NOMO-1 treated with DMSO at 0.1 percent for 48 hours (cell line): Measurements from ENCODE around the gene TUBB1.

Experiments
- DNase-seq: peaks from one replicate; lab custom pipeline; 2025; ENCODE audit not compliant: unreplicated experiment; lab: John Stamatoyannopoulos, UW

TUBB1 gene

DNA sequence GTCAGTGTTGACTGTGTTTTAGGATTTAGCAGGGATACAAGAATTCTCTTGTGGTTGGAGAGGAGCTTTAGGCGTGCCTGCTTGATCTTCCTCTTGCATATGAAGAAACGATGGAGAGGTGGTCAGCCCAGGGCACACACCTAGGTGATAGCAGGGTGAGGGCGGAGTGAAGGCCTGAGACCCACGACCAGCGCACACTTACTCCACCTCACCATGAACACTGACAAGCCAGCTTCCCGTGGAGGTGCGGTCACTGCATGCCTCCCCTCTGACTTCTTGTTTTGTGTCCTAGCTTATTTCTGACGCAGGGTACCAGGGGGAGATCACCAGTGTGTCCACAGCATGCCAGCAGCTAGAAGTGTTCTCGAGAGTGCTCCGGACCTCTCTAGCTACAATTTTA, 30.0 kb upstream of the TUBB1 start:
- no peak for DNase-seq

DNA sequence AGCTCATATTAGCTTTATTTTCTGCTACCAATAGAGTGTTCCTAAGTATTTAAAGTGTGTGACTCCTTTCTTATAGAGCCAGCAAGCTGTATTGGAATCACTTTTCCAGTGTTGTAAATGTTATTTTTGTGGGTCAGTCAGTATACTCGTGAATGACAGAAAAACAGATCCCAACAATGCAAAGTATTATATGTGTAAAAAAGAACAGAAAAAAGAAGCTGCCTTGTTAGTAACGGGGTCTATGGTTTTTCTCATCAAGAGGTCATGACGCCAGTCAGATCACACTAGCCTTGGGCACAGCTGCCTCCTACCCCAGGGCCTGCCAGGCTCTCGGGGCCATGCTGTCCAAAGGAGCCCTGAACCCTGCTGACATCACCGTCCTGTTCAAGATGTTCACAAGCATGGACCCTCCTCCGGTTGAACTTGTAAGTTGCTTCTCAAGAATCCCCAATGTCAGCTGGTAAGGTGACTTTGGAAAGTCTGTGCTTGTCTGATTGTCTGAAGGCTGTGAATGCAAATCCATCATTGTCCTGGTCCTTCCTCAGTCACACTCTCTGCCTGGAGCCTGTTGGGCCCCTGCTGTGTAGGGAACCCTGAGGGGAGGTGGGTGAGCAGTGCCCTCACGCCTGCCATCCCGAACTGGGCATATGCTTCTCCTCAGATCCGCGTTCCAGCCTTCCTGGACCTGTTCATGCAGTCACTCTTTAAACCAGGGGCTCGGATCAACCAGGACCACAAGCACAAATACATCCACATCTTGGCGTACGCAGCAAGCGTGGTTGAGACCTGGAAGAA, 28.4 kb upstream of the TUBB1 start:
- no peak for DNase-seq

DNA sequence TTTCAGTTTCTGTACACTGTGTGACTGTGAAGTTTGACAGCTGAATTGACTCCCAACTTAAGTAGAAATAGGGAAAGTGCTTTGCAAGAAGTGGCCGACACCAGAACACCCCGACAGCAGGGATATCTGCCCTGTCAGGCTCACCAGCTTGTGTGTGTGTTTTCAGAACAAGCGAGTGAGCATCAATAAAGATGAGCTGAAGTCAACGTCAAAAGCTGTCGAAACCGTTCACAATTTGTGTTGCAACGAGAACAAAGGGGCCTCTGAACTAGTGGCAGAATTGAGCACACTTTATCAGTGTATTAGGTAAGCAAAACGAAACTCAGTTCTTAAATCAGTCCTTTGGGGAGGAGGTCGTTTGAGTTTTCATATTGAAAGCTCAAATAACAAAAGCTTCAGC, 27.5 kb upstream of the TUBB1 start:
- DNase-seq = peak; percentile 3

DNA sequence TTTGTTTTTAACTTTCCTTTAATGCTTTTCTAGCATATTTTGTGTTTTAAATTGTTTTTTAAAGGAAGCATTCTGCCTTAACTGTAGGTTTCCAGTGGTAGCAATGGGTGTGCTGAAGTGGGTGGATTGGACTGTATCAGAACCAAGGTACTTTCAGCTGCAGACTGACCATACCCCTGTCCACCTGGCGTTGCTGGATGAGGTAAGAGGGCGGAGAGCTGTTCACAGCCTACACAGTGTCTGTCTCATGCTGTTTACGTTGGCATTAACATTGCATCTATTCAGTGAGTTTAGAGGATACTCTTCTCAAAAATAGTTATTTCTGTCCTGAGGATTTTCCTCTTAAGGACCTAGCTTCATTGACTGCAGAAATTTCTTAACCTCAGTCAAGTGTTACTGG, 26.3 kb upstream of the TUBB1 start:
- no peak for DNase-seq

DNA sequence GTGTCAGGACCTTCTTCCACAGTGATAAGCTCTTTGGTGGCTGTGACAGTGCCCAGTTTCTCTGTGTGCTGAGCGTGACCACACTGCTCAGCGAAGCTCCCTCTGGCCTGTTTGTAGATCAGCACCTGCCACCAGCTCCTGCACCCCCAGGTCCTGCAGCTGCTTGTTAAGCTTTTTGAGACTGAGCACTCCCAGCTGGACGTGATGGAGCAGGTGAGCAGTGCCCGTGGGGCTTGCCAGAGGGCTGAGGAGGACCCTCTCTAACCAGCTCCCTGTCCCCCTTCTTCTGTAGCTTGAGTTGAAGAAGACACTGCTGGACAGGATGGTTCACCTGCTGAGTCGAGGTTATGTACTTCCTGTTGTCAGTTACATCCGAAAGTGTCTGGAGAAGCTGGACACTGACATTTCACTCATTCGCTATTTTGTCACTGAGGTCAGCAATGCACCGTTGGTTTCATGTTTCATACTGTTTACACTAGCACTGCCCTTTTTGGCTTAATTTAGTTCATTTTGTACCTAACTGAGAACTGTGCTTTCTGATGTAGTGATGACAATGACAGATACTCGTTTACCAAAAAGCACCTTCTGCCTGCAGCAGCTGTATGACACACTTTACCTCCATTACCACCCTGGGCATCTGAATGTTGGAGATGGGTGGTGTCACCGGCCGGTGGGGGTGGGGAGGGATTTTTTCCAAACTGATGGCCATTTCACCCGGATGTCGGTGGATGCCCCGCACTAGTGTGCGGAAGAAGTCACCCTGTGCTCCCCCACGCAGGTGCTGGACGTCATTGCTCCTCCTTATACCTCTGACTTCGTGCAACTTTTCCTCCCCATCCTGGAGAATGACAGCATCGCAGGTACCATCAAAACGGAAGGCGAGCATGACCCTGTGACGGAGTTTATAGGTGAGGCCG, 25.6 kb upstream of the TUBB1 start:
- no peak for DNase-seq

DNA sequence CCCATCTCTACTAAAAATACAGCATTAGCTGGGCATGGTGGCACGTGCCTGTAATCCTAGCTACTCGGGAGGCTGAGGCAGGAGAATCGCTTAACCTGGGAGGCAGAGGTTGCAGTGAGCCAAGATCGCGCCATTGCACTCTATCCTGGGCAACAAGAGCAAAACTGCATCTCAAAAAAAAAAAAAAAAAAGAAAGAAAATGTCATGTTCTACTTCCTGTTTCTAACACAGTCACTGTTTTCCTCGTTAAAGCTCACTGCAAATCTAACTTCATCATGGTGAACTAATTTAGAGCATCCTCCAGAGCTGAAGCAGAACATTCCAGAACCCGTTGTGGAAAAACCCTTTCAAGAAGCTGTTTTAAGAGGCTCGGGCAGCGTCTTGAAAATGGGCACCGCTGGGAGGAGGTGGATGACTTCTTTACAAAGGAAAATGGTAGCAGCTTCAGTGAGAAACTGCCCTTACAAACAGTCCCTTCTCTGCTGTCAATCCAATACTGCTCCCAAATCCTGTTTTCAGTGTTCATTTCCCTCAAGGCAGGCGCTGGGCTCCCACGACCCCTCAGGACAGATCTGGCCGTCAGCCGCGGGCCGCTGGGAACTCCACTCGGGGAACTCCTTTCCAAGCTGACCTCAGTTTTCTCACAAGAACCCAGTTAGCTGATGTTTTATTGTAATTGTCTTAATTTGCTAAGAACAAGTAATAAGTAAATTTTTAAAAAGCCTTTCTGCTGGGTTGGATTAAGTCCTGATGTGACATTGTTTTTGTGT, 24.7 kb upstream of the TUBB1 start:
- DNase-seq = peak; percentile 2

DNA sequence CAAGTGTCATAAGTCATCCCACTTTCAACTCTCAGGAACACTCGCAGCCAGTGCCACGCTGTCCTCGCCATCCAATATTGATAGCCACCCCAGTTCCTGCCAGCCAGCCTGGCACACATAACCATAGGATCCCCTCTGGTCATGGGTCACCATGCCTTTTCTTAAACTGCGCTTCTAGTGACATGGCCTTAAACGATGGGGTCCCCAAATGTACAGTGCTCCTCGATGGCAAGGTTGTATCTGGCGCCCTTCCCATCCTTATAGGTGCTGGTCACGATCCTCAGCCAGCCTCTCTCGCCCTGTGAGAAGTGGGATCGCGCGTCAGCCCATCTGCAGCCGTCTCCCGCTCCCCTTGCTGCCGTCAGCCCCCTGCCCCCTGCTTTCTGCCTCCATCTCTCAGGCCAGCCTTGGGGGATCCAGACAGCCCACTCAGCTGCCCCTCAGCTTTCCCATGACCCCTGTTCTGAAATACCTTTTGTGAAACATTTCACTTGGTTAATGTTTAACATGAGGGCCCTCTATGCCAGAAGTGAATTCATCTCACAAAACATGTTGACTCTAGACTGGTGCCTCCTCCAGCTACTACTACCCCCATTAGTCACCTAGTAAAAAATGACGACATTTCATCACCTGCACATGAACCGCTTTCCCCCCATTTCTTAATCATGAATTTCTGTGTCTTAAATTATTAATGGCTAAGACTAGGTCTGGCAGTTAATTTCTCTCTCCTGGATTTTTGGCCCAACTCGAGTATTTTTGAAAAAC, 23.6 kb upstream of the TUBB1 start:
- DNase-seq = no peak

DNA sequence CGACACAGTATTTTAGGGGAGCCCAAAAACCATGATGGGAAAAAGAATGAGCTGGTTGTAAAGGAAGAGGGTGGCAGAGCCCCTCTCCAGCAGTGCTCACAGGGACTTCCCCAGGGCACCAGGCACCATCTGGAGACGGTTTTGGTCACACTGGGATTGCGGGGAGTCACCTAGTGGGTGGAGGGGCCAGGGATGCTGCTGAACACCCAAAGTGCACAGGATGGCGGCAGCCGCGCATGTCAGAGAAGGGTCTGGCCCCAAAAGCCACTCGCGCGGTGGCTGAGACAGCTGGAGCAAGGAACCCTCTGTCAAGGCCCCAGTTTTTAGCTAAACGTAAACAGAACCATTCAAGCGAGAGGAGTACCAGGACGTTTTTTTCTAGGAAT, 23.0 kb upstream of the TUBB1 start:
- no peak for DNase-seq

DNA sequence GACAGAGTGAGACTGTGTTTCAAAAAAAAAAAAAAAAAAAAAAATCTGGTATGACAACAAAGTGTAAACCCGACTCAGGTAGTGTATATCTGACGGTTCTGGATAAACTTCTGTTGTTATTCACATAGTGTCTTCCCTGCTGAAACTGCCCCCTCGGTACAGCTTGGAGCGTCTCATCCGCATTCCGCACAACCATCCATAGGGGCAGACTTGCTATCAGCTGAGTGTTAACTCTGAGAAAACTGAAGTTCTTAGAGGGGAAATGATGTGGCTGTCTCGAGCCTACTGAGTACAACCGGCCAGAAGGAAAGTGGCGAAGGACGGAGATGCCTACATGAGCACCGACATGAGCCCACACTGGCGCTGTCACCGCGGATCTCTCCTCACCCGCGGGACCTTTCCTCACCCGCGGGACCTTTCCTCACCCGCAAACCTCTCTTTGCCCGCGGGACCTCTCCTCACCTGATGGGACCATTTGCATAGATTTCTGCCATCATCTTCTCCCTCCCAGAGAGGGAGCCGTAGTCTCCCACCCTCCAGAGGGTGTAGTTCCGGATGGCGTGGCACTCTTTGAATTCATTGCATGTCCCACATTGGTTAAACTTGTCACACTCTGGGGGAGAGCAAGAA, 22.0 kb upstream of the TUBB1 start:
- no peak for DNase-seq

DNA sequence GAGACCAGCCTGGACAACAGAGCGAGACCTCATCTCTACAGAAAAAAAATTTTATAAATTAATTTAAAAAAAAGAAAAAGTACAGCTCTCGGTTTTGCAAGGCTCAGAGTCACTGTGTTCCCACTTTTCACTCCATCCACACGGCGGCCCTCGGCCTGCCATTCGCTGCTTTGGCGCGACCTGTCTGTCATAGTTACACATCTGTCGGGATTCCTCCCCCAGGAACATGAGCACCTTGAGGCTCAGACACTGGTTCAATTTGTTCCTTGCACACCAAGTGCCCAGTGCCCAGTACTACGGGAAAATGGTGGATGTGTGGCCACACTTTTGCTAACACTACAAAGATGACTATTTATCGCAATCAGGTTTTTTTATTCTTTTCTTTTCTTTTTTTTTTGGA, 20.6 kb upstream of the TUBB1 start:
- DNase-seq = no peak

DNA sequence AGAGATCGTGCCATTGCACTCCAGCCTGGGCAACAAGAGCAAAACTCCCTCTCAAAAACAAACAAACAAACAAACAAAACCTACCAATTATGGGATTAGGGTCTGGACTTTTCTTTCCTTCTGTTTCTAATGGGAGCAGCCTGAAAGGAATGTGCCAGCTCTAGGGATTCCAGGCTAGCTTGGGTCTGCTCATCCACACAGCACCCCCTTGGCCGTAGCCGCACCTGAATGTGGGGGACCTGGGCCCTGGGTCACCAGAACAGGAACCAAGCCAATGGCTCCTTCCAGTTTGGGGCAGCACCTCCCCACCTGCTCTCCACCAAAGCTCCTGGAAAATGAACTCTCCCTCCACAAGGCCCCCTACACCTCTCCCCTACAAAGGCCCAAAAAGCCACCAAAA, 18.9 kb upstream of the TUBB1 start:
- no peak for DNase-seq

DNA sequence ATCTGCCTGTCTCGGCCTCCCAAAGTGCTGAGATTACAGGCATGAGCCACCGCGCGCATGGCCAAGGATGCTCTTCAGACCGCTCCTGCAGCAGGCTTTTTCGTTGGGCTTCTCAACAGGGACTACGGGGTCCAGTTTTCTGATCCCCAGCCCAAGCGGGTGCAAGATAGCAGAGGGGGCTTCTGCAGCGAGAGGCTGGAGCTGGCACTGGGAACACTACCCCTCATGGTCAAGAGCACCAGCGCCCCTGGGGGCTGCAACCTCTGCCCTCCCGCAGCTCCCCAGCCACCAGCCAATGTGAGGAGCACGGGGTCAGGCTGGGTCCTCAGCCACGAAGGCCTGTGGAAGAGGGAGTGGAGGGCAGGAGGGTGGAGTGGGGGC, 18.2 kb upstream of the TUBB1 start:
- DNase-seq = no peak

DNA sequence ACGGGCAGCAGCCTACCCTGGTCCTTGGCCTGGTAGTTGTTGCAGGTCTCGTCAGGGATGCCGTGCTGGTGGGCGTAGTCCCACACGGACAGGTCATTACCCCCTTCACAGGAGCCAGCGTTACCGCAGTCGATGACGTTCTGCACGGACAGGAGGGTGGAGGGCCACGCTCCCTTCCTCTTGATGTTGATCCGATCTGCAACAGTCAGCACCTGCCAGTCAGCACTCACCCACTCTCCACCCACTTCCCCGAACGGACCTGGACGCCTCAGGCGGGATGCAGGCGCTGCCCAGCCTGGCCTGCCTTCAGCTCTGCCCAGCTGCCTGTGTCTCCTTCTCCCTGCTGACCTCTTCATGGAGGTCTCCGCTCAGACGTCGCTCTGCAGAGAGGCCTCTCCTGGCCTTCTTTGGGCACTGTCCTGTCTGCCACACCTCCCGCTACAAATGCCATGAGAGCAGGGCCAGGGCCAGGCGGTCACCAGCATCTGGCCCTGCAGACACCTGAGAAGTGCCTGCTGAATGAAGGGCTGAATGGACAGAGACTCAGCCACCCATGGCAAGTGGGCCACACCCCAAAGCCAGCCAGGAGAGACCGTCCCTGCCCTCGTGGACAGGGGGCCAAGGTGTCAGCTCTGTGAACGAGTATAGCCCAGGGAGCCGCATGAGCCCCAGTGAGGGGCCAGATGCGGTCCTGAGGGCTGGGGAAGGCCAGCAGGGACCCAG, 17.6 kb upstream of the TUBB1 start:
- no peak for DNase-seq

DNA sequence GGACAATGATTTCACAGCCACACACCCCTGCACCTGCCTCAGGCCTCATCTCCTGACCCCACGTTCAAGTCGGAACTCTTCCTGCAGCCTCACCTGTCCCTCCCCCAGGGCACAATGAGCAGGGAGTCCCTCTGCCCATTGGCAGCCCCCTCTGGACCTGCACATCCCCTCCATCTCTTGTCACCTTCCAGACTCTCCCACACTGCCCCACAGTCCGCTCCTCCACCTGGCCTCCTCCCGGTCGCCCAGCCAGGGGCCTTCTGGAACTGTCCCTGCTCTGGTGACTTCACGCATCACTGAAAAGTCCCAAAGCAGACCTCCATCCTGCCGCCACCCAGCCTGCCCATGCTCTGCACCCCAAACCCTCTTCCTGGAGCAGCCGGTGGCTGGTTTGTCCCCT, 16.8 kb upstream of the TUBB1 start:
- no peak for DNase-seq

DNA sequence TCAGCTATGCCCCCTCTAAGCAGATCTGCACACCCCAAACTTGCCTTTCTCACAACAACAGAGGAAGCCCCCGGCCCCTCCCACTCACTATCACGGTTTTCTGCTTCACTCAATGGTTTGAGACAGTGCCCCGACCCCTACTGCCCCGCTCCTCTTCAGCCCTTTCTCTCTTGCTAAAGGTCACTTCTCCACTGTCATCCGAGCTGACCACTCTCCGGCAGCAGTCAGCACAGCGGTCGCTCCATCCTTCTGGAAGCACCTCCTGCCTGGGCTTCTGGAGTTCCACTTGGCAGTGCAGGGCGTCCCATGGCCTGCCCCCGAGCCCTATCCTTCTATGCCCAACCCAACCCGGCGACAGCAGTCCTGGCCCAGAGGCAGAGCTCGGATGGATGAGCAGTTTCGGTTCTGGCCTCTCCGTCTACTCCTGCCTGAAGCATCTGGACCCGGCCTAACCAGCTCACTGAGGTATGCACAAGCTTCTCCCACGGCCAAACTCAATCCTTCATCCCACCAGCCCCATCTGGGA, 16.3 kb upstream of the TUBB1 start:
- DNase-seq = no peak

DNA sequence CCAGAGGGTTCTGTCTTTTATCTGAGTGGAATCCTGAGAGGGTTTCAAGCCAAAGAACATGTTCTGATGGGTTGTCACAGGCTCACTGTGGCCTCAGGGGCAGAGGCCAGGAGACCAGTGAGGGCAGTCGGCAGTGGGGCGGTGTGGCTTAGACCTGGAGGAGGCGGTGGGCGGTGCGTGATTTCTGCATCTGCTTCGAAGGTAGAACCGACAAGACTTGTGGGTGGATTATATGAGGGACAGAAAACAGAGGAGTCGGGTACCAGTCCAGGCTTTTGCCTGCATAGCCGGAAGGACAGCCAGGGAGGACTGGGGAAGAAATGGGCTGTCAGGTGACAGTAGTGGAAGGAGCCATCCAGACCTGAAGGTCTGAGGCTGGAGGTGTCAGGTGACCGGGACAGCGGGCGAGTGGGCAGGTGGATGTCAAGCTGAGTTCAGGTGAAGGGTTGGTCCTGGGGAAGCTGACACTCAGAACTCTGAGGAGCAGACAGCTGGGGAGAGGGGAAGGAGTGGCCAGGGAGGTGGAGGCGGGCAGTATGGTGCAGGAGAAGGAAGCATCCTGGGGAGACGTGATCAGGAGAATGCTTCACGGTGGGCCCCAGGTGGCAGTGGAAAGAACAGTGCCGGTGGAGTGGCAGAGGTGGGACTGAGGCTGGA, 15.3 kb upstream of the TUBB1 start:
- DNase-seq = no peak

DNA sequence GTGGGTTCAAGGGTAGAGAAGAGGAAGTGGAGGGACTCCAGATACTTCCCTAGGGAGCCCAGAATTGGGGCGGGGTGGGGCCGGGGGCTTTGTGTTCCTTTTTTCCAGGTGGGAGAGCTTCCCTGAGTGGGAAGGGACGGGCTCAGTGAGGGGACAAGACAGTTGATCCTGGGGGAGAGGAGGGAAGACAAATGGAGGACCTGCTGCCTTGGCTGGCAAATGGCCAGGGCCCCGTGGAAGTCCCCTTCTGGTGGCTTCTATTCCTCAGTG, 14.8 kb upstream of the TUBB1 start:
- DNase-seq = no peak

DNA sequence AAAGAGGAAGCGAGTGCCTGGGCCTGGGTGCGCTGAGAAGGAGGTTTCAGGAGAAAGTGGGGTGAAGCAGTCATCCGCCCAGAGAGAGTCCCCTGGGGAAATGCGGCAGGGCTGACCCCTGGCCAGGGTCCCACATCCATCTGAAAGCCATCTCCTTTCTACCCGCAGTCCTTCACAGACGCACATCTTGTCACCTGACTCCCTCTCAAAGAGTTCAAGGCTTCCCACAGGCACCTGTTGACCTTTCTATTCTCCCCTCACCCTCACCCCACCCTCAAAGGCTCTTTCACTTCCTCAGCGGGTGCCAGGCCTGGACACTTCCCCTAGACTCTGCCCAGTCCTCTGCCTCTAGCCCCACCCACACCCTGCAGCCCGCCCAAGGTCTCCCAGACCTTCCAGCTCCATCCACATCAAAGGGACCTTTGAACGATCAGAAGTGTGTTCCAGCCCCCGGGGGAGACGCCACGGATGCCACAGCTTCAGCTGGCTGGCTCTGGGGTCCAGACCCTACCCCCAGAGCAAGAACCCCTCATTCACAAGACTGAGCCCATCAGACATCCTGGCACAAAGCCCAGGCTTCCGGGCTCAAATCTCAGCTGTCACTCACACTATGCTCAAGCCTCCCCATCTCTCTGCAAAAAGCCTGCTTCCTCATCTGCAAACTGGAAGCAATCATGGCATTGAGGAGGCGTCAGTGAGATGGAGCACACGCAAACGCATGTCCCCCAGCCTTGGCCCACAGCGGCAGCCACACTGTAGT, 14.3 kb upstream of the TUBB1 start:
- DNase-seq = peak; percentile 90
